Mesenchymal stem cell (in vitro differentiated cells and primary cell): Measurements from ENCODE around the gene KIAA1328.

Experiments
- DNase-seq: peaks from one replicate; pipeline ENCODE4 v3.0.0-alpha.2; 2013
- H2AFZ ChIP-seq: one replicate; pipeline ENCODE4 v1.6.1; 2013; ENCODE audit warnings: low read depth, mild to moderate bottlenecking, control low read depth, inconsistent platforms, low read length, moderate library complexity
- H2AK5ac ChIP-seq: 2 replicates; pipeline ENCODE4 v1.6.1; 2013; ENCODE audit warnings: low read length, moderate library complexity, mild to moderate bottlenecking, inconsistent platforms; ENCODE audit not compliant: severe bottlenecking
- H2BK120ac ChIP-seq: one replicate; pipeline ENCODE4 v1.6.1; 2013; ENCODE audit warnings: low read depth, mild to moderate bottlenecking, inconsistent platforms, low read length, moderate library complexity
- H2BK12ac ChIP-seq, 2 experiments: one replicate each; pipeline ENCODE4 v1.6.1; 2013; ENCODE audit warnings: inconsistent platforms in 2 of 2, low read length in 2 of 2, mild to moderate bottlenecking in 2 of 2, moderate library complexity in 2 of 2, control low read depth in 1 of 2
- H2BK15ac ChIP-seq: one replicate; pipeline ENCODE4 v1.6.1; 2013; ENCODE audit warnings: mild to moderate bottlenecking, low read depth, inconsistent platforms; ENCODE audit not compliant: poor library complexity, severe bottlenecking
- H2BK5ac ChIP-seq: 2 replicates; pipeline ENCODE4 v1.6.1; 2013; ENCODE audit warnings: low read depth, mild to moderate bottlenecking, low read length, control low read depth, inconsistent platforms; ENCODE audit not compliant: poor library complexity, severe bottlenecking
- H3K14ac ChIP-seq, 2 experiments: one replicate each; pipeline ENCODE4 v1.6.1; 2013; ENCODE audit warnings: inconsistent platforms in 2 of 2, low read length in 2 of 2, control low read depth in 1 of 2, mild to moderate bottlenecking in 1 of 2, moderate library complexity in 1 of 2
- H3K18ac ChIP-seq, 2 experiments: one replicate each; pipeline ENCODE4 v1.6.1; 2013; ENCODE audit warnings: inconsistent platforms in 2 of 2, low read length in 2 of 2, control low read depth in 1 of 2, low read depth in 1 of 2, mild to moderate bottlenecking in 1 of 2
- H3K23ac ChIP-seq, 2 experiments: one replicate each; pipeline ENCODE4 v1.6.1; 2013; ENCODE audit warnings: inconsistent platforms in 2 of 2, low read length in 2 of 2, mild to moderate bottlenecking in 2 of 2, moderate library complexity in 2 of 2, control low read depth in 1 of 2
- H3K27ac ChIP-seq: 2 replicates; pipeline ENCODE4 v1.5.1; 2013; ENCODE audit warnings: mild to moderate bottlenecking, moderate library complexity, low read length, control low read depth, inconsistent platforms; ENCODE audit not compliant: poor library complexity, severe bottlenecking
- H3K27me3 ChIP-seq, 2 experiments: 2 replicates each; pipeline versions ENCODE4 v1.6.1 to v1.7.0; 2013; ENCODE audit warnings: low read length in 2 of 2, mild to moderate bottlenecking in 2 of 2, moderate library complexity in 2 of 2, control low read depth in 1 of 2, inconsistent platforms in 1 of 2; ENCODE audit not compliant: control insufficient read depth in 1 of 2, insufficient read depth in 1 of 2
- H3K36me3 ChIP-seq, 2 experiments: 2 replicates each; pipeline versions ENCODE4 v1.6.1 to v1.7.0; 2013; ENCODE audit warnings: low read length in 2 of 2, control low read depth in 1 of 2, inconsistent platforms in 1 of 2, low read depth in 1 of 2, mild to moderate bottlenecking in 1 of 2; ENCODE audit not compliant: insufficient read depth in 2 of 2, control insufficient read depth in 1 of 2
- H3K4ac ChIP-seq, 2 experiments: one replicate each; pipeline ENCODE4 v1.6.1; 2013; ENCODE audit warnings: inconsistent platforms in 2 of 2, low read length in 2 of 2, mild to moderate bottlenecking in 2 of 2, moderate library complexity in 2 of 2, control low read depth in 1 of 2, low read depth in 1 of 2
- H3K4me1 ChIP-seq: 2 replicates; pipeline ENCODE4 v1.6.1; 2013; ENCODE audit warnings: low read depth, low read length, control low read depth; ENCODE audit not compliant: control insufficient read depth, insufficient read depth
- H3K4me2 ChIP-seq: 2 replicates; pipeline ENCODE4 v1.6.1; 2013; ENCODE audit warnings: low read length, mild to moderate bottlenecking, inconsistent platforms; ENCODE audit not compliant: poor library complexity, severe bottlenecking
- H3K4me3 ChIP-seq, 2 experiments: 2 replicates each; pipeline versions ENCODE4 v1.5.1 to v1.7.0; 2013; ENCODE audit warnings: low read length in 2 of 2, mild to moderate bottlenecking in 2 of 2, control low read depth in 1 of 2, low read depth in 1 of 2; ENCODE audit not compliant: insufficient read depth in 1 of 2
- H3K79me1 ChIP-seq: replicated peaks from 2 replicates; pipeline ENCODE4 v1.6.1; 2013; ENCODE audit warnings: mild to moderate bottlenecking, control low read depth, low read length, inconsistent platforms; ENCODE audit not compliant: poor library complexity, severe bottlenecking
- H3K9ac ChIP-seq: 2 replicates; pipeline ENCODE4 v1.7.0; 2013; ENCODE audit warnings: mild to moderate bottlenecking, low read length, moderate library complexity
- H3K9me3 ChIP-seq: 2 replicates; pipeline ENCODE4 v1.7.0; 2013; ENCODE audit warnings: mild to moderate bottlenecking, low read length; ENCODE audit not compliant: control insufficient read depth
- H4K8ac ChIP-seq: one replicate; pipeline ENCODE4 v1.6.1; 2013; ENCODE audit warnings: inconsistent platforms, mild to moderate bottlenecking, low read length, moderate library complexity
- H4K91ac ChIP-seq: one replicate; pipeline ENCODE4 v1.6.1; 2013; ENCODE audit warnings: mild to moderate bottlenecking, low read length, inconsistent platforms
- WGBS: methylation state at CpG from one replicate; pipeline ENCODE4 v1.1.7; 2013; ENCODE audit warnings: mixed read lengths; 5-methylcytosine and 5-hydroxymethylcytosine counted together

The KIAA1328 gene

DNA sequence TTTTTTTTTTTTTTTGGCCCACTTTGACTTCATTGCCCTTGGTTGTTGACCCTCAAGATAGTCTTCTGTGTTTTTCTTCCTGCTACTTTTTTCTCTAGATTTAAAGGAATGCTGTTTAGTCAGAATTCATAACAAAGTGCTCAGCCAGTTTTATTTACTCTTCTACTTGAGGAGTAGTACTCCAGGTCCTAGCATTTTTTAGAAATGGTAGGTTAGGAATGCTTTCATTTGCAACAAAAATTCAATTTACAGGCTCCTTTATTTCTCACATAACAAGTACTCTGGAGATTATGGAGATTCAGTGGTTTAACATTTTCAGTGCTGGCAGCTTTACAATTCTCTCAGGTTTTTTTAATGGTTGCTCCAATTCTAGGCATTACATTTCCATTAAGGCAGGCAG lies 58.2 kb downstream of the KIAA1328 start:
- Histone ChIP-seq H4K91ac (no peak overlapping the region), H3K4me3 (no peak overlapping the region), H3K14ac (no peak overlapping the region), H3K9ac (no peak overlapping the region), H2BK5ac (no peak overlapping the region), H3K4ac (no peak overlapping the region), H3K4me2 (no peak overlapping the region), H4K8ac (no peak overlapping the region), H2BK120ac (no peak overlapping the region), H3K18ac (no peak overlapping the region), H3K36me3 (no peaks in the 10 kb centered on the region), H3K23ac (no peak overlapping the region), H2AFZ (no peak overlapping the region), H3K27me3 (no peaks in the 10 kb centered on the region), H3K9me3 (no peaks in the 10 kb centered on the region), H2AK5ac (no peak overlapping the region), H3K27ac (no peak overlapping the region), H2BK15ac (no peak overlapping the region), H3K4me1 (no peaks in the 10 kb centered on the region), H3K79me1 (no peaks in the 10 kb centered on the region), H2BK12ac (no peak overlapping the region)
- no peak for DNase-seq

- no peak overlapping the region for H4K91ac ChIP-seq
- H3K14ac ChIP-seq: no peak overlapping the region
- no peak overlapping the region for H2AFZ ChIP-seq
- H2AK5ac ChIP-seq: no peak overlapping the region
- no peak overlapping the region for H4K8ac ChIP-seq
- no peaks in the 10 kb centered on the region for H3K36me3 ChIP-seq
- H2BK5ac ChIP-seq: no peak overlapping the region
- H3K9ac ChIP-seq: no peak overlapping the region
- H3K4ac ChIP-seq: no peak overlapping the region
- H3K79me1 ChIP-seq: no peaks in the 10 kb centered on the region
- DNase-seq: no peak
- H3K27ac ChIP-seq: no peak overlapping the region
- no peaks in the 10 kb centered on the region for H3K27me3 ChIP-seq
- no peaks in the 10 kb centered on the region for H3K9me3 ChIP-seq
- no peaks in the 10 kb centered on the region for H3K4me1 ChIP-seq
- WGBS: 96% methylated on average over 1 of the region's 1 CpG
- H3K4me3 ChIP-seq: no peak overlapping the region
- no peak overlapping the region for H2BK15ac ChIP-seq
- no peak overlapping the region for H2BK120ac ChIP-seq
- H3K23ac ChIP-seq: no peak overlapping the region
- no peak overlapping the region for H3K4me2 ChIP-seq
- no peak overlapping the region for H2BK12ac ChIP-seq
- H3K18ac ChIP-seq: no peak overlapping the region
Measured at GRCh38 chr18:36887864-36888263, 58.9 kb downstream of the KIAA1328 start.

DNA sequence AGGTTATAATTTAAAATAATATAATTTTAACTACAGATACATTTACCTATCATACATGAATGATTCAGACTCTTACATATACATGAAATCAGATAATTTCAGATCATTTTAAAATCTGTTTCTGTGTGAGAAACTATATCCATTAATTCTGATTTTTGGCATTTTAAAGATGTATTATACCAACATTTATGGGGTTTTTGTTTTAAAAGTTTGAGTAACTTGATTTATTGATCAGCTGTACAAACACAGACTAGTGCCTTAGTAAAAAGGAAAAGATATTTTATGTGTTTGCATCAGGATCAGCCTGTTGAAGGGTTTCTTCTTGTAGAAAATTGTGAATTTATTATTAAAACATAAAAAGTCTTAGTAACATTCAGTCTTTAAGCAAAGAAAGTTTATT lies 59.9 kb downstream of the KIAA1328 start:
- Histone ChIP-seq H2BK5ac (no peak overlapping the region), H3K79me1 (no peaks in the 10 kb centered on the region), H2BK120ac (no peak overlapping the region), H3K27ac (no peak overlapping the region), H3K4me1 (no peaks in the 10 kb centered on the region), H3K4me3 (no peak overlapping the region), H3K9ac (no peak overlapping the region), H3K4ac (no peak overlapping the region), H3K27me3 (no peaks in the 10 kb centered on the region), H2BK15ac (no peak overlapping the region), H3K9me3 (no peaks in the 10 kb centered on the region), H4K8ac (no peak overlapping the region), H4K91ac (no peak overlapping the region), H3K14ac (no peak overlapping the region), H3K36me3 (no peaks in the 10 kb centered on the region), H3K4me2 (no peak overlapping the region), H3K23ac (no peak overlapping the region), H2BK12ac (no peak overlapping the region), H3K18ac (no peak overlapping the region), H2AFZ (no peak overlapping the region), H2AK5ac (no peak overlapping the region)
- DNase-seq: no peak

DNA sequence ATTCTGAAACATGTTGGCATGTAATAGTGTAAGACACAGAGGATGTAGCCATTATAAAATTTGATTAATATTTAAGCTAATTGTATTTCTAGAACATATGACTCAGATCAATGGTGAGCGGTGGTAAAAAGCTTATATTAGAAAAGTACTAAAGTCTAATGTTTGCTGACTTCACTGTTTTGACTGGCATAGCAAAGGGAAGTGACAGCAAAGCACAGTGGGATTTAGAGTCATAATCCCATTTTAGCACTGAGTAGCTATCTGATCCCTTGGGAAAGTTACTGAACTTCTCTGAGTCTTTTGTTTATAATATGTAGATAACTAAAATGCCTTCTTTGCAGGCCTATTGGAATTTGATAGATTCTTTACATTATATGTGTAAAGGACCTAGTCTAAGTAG lies 60.4 kb downstream of the KIAA1328 start:
- no peak overlapping the region for H2BK120ac ChIP-seq
- no peak overlapping the region for H4K8ac ChIP-seq
- no peak overlapping the region for H3K23ac ChIP-seq
- H3K4me1 ChIP-seq: no peaks in the 10 kb centered on the region
- H3K4me2 ChIP-seq: no peak overlapping the region
- peak; percentile 56 for DNase-seq
- no peaks in the 10 kb centered on the region for H3K79me1 ChIP-seq
- H3K14ac ChIP-seq: no peak overlapping the region
- H3K4ac ChIP-seq: no peak overlapping the region
- no peak overlapping the region for H4K91ac ChIP-seq
- H3K4me3 ChIP-seq: no peak overlapping the region
- no peak overlapping the region for H3K9ac ChIP-seq
- H2BK12ac ChIP-seq: no peak overlapping the region
- H2AK5ac ChIP-seq: no peak overlapping the region
- H3K18ac ChIP-seq: no peak overlapping the region
- H3K36me3 ChIP-seq: no peaks in the 10 kb centered on the region
- H2AFZ ChIP-seq: no peak overlapping the region
- H2BK5ac ChIP-seq: no peak overlapping the region
- no peak overlapping the region for H2BK15ac ChIP-seq
- H3K27me3 ChIP-seq: no peaks in the 10 kb centered on the region
- no peak overlapping the region for H3K27ac ChIP-seq
- H3K9me3 ChIP-seq: no peaks in the 10 kb centered on the region
- 55% methylated on average over 1 of the region's 1 CpG for WGBS
